HepG2 (cell line): ENCODE data around the gene LAMC3. TPM values are rescaled to one million over a fixed set of nuclear protein-coding genes. Genes with fewer than 3 reads are reported as not detected.
A peak's percentile ranks its signal among the peaks of the same experiment; 100 is the strongest.

Experiments
- ATAC-seq: fragments of 200-7000 bp; cut with Tn5 transposase; 3 replicates; pipeline ENCODE4 v1.9.1; 2020; ENCODE audit warnings: mild to moderate bottlenecking, moderate library complexity
- BruUV-seq: library from RNA; stranded (reverse); fragments of 400-500 nt; replicated peaks from 2 replicates; lab custom pipeline; 2021; lab: Mats Ljungman, UMichigan
- CTCF ChIA-PET: fragments of 300-600 bp; formaldehyde crosslinking; extraction: SDS; loops from one replicate; lab custom pipeline; 2021; ENCODE audit warnings: low total read pairs, inconsistent platforms, low intra/inter-chr PET ratio; lab: Yijun Ruan, JAX
- POLR2A ChIA-PET: fragments of 350-600 bp; sonication (Branson Sonifier 250); formaldehyde crosslinking; loops from one replicate; lab custom pipeline; 2020; ENCODE audit warnings: antibody characterized with exemption, inconsistent platforms; lab: Yijun Ruan, JAX
- DNase-seq: peaks from one replicate; pipeline ENCODE4 v3.0.0-alpha.2; 2015; ENCODE audit warnings: low spot score
- FAIRE-seq: peaks from 3 replicates; lab custom pipeline; 2011; peaks lifted over from hg19 to GRCh38; lab: Jason Lieb, UNC
- H2AFZ ChIP-seq: one replicate; pipeline ENCODE4 v1.6.1; 2011; ENCODE audit warnings: low read length, inconsistent platforms
- H3K27ac ChIP-seq: fragments of 300-600 bp; 3 replicates; pipeline ENCODE4 v1.8.0; 2011; ENCODE audit warnings: mixed run types, mild to moderate bottlenecking, mixed read lengths, low read length, inconsistent platforms; ENCODE audit not compliant: insufficient read depth; ENCODE audit errors: extremely low read length
- H3K27me3 ChIP-seq, 2 experiments: fragments of 200-600 bp in 1 of 2; 2 replicates in 1 of 2; 3 replicates in 1 of 2; pipeline versions ENCODE4 v1.6.0 to v1.8.0; 2011; ENCODE audit warnings: low read length in 2 of 2, mild to moderate bottlenecking in 2 of 2, moderate library complexity in 2 of 2, inconsistent platforms in 1 of 2; ENCODE audit not compliant: insufficient read depth in 2 of 2, control insufficient read depth in 1 of 2
- H3K36me3 ChIP-seq, 2 experiments: fragments of 200-600 bp in 1 of 2; replicated peaks in 1 of 2; 2 replicates in 1 of 2; 3 replicates in 1 of 2; pipeline versions ENCODE4 v1.5.1 to v1.8.0; 2011; ENCODE audit warnings: low read length in 2 of 2, inconsistent platforms in 1 of 2; ENCODE audit not compliant: insufficient read depth in 2 of 2, control insufficient read depth in 1 of 2
- H3K4me1 ChIP-seq: 2 replicates; pipeline ENCODE4 v1.5.1; 2012; ENCODE audit warnings: low read length, inconsistent platforms; ENCODE audit not compliant: insufficient read depth
- H3K4me2 ChIP-seq: 2 replicates; pipeline ENCODE4 v1.6.0; 2011; ENCODE audit warnings: low read depth, low read length, inconsistent platforms
- H3K4me3 ChIP-seq, 3 experiments: fragments of 200-600 bp in 1 of 3; sonication (generic), shearing (Covaris generic) in 1 of 3; replicated peaks in 1 of 3; 2 replicates each; pipeline ENCODE4 v1.5.1; 2011 to 2016; ENCODE audit warnings: low read length in 3 of 3, inconsistent platforms in 2 of 3, low read depth in 2 of 3, mild to moderate bottlenecking in 2 of 3, control low read depth in 1 of 3, mixed read lengths in 1 of 3; ENCODE audit not compliant: insufficient read depth in 1 of 3
- H3K79me2 ChIP-seq: one replicate; pipeline ENCODE4 v1.6.1; 2011; ENCODE audit warnings: low read length, inconsistent platforms; ENCODE audit not compliant: insufficient read depth
- H3K9ac ChIP-seq: 2 replicates; pipeline ENCODE4 v1.6.0; 2011; ENCODE audit warnings: mild to moderate bottlenecking, low read depth, low read length, inconsistent platforms; ENCODE audit not compliant: insufficient read depth
- H3K9me3 ChIP-seq: 2 replicates; pipeline ENCODE4 v1.5.1; 2012; ENCODE audit warnings: mild to moderate bottlenecking, low read length
- H4K20me1 ChIP-seq: 2 replicates; pipeline ENCODE4 v1.6.0; 2011; ENCODE audit warnings: inconsistent platforms, mild to moderate bottlenecking, low read length, moderate library complexity; ENCODE audit not compliant: insufficient read depth
- ATF6 ChIP-seq: sonication (generic); formaldehyde crosslinking; conservative IDR thresholded peaks from 2 replicates; pipeline ENCODE4 v1.4.0; 2020; ENCODE audit warnings: missing genetic modification reagents
- BATF2 ChIP-seq: sonication (generic); formaldehyde crosslinking; IDR thresholded peaks from 2 replicates; pipeline ENCODE4 v1.8.0; 2022; ENCODE audit warnings: mild to moderate bottlenecking, missing genetic modification reagents, moderate library complexity
- ELF4 ChIP-seq: sonication (generic); formaldehyde crosslinking; IDR thresholded peaks from 2 replicates; pipeline ENCODE4 v1.5.0; 2020; ENCODE audit warnings: missing genetic modification reagents, mild to moderate bottlenecking, moderate library complexity, borderline replicate concordance
- ELK4 ChIP-seq: sonication (generic); formaldehyde crosslinking; IDR thresholded peaks from 2 replicates; pipeline ENCODE4 v1.9.0; 2021; ENCODE audit warnings: missing genetic modification reagents, borderline replicate concordance
- GABPA ChIP-seq, 2 experiments: IDR thresholded peaks; 2 replicates each; pipeline ENCODE4 v1.6.1; 2011 to 2016; ENCODE audit warnings: low read depth in 2 of 2, low read length in 1 of 2, missing biosample characterization in 1 of 2, missing genetic modification characterization in 1 of 2
- MAFG ChIP-seq: sonication (generic); formaldehyde crosslinking; IDR thresholded peaks from 2 replicates; pipeline ENCODE4 v1.5.1; 2020; ENCODE audit warnings: mild to moderate bottlenecking, missing genetic modification reagents
- NFE2L2 ChIP-seq: fragments of 150-350 bp; IDR thresholded peaks from 2 replicates; pipeline ENCODE4 v1.6.1; 2014; ENCODE audit warnings: low read length
- PRMT3 ChIP-seq: sonication (generic); formaldehyde crosslinking; IDR thresholded peaks from 2 replicates; pipeline ENCODE4 v1.8.1; 2022; ENCODE audit warnings: low read depth, mild to moderate bottlenecking, moderate library complexity, missing genetic modification reagents, borderline replicate concordance
- TAF1 ChIP-seq: sonication (generic); formaldehyde crosslinking; IDR thresholded peaks from 2 replicates; pipeline ENCODE4 v1.4.0; 2020; ENCODE audit warnings: missing genetic modification reagents
- ZNF274 ChIP-seq: sonication (generic); formaldehyde crosslinking; IDR thresholded peaks from 2 replicates; pipeline ENCODE4 v1.5.1; 2020; ENCODE audit warnings: mild to moderate bottlenecking, missing genetic modification reagents
- ZNF543 ChIP-seq: sonication (generic); formaldehyde crosslinking; IDR thresholded peaks from 2 replicates; pipeline ENCODE4 v1.4.0; 2020; ENCODE audit warnings: mild to moderate bottlenecking, missing genetic modification reagents
- ZNF549 ChIP-seq: sonication (generic); formaldehyde crosslinking; IDR thresholded peaks from 2 replicates; pipeline ENCODE4 v1.5.0; 2020; ENCODE audit warnings: missing genetic modification reagents
- ZNF768 ChIP-seq: sonication (generic); formaldehyde crosslinking; IDR thresholded peaks from 2 replicates; pipeline ENCODE4 v1.4.0; 2020; ENCODE audit warnings: missing genetic modification reagents
- WGBS: methylation state at CpG from one replicate; pipeline ENCODE4 v1.1.6; 2017; ENCODE audit warnings: low lambda C conversion rate; 5-methylcytosine and 5-hydroxymethylcytosine counted together
- in situ Hi-C: cut with HindIII; loops from 2 replicates; pipeline ENCODE4 v1.10.0; 2017; ENCODE audit warnings: low pct_unique_long_range_greater_than_20kb; ENCODE audit not compliant: extremely low pct_ligation_motif_present
- intact Hi-C: fragments of 100-400 bp; cut with micrococcal nuclease; formaldehyde crosslinking; loops from one replicate; pipeline ENCODE4 v1.10.0; 2022; ENCODE audit not compliant: unreplicated experiment
- polyA plus RNA-seq, 8 experiments: library from polyadenylated mRNA; depleted of rRNA in 3 of 8; stranded (reverse) in 7 of 8; unstranded in 1 of 8; fragments of >200 nt; fragmentation: Illumina TruSeq in 4 of 8; extraction: Trizol in 4 of 8; gene quantifications; 2 replicates each; pipeline versions ENCODE4 v1.2.1 to v1.2.3, GENCODE V29; 2011 to 2016; ENCODE audit warnings: low read depth in 4 of 8, missing spikeins in 1 of 8, mixed read lengths in 1 of 8; ENCODE audit not compliant: insufficient read depth in 1 of 8
- total RNA-seq, 5 experiments: library from RNA; depleted of rRNA; stranded (reverse); fragments of >200 nt; fragmentation: Illumina TruSeq; extraction: Trizol; gene quantifications; 2 replicates each; pipeline ENCODE4 v1.2.3, GENCODE V29; 2016; ENCODE audit warnings: low read depth in 1 of 5

LAMC3 gene
- total and polyA plus RNA-seq, 2 of the 13 experiments (the other 11 are each of a cell fraction or from before 2014, with no cell fraction given): 0.07 to 0.57 TPM

GRCh38 chr9:131030239-131031004 lies 21.4 kb downstream of the LAMC3 start:
- H4K20me1 ChIP-seq: peaks cover 5% of the 10 kb centered on the region; the same call in 1 of the 2 replicates
- H3K4me3 ChIP-seq: no peak overlapping the region
- ChIA-PET POLR2A (no interaction called here), CTCF (no interaction called here)
- H3K4me2 ChIP-seq: no peak overlapping the region
- peaks cover 20 to 90% of the 10 kb centered on the region in 2 experiments; a peak in 4 of 5 replicates for H3K27me3 ChIP-seq
- no peak for DNase-seq
- no peak for ATAC-seq
- BruUV-seq: no TSS peak
- in situ Hi-C loops: no loop called here
- no peak overlapping the region for H3K9ac ChIP-seq
- no peaks in the 10 kb centered on the region for H3K4me1 ChIP-seq
- H3K9me3 ChIP-seq: no peaks in the 10 kb centered on the region
- no peaks in the 10 kb centered on the region for H3K79me2 ChIP-seq
- H3K27ac ChIP-seq: no peak overlapping the region
- TF ChIP-seq ZNF768 (CRISPR knock-in tag): 0 out of 2 replicates have a peak, but pooled peaks have one; percentile 10
- TF ChIP-seq ZNF274 (CRISPR knock-in tag): no peak
- H2AFZ ChIP-seq: no peak overlapping the region
- no peaks in the 10 kb centered on the region for H3K36me3 ChIP-seq
- WGBS: 36% methylated on average over 6 of the region's 13 CpGs
- no peak for FAIRE-seq
- intact Hi-C loops: no loop called here

GRCh38 chr9:131031005-131031641 lies 22.1 kb downstream of the LAMC3 start:
- Histone ChIP-seq H3K4me2 (no peak overlapping the region), H2AFZ (no peak overlapping the region), H3K9me3 (no peaks in the 10 kb centered on the region), H3K9ac (no peak overlapping the region), H3K36me3 (no peaks in the 10 kb centered on the region), H3K4me1 (no peaks in the 10 kb centered on the region), H3K27ac (no peak overlapping the region), H3K4me3 (no peak overlapping the region), H3K27me3 (peaks cover 17 to 90% of the 10 kb centered on the region in 2 experiments; a peak in 4 of 5 replicates), H4K20me1 (peaks cover 1% of the 10 kb centered on the region; the same call in 1 of the 2 replicates), H3K79me2 (no peaks in the 10 kb centered on the region)
- in situ Hi-C loops: no loop called here
- BruUV-seq: no TSS peak
- CTCF ChIA-PET: no interaction called here
- DNase-seq: no peak
- POLR2A ChIA-PET: no interaction called here
- WGBS: 37% methylated on average over 9 of the region's 17 CpGs
- ATAC-seq: no peak
- intact Hi-C loops: no loop called here
- FAIRE-seq: no peak
- TF ChIP-seq ATF6 (no peak), ELK4 (CRISPR knock-in tag) (no peak), NFE2L2 (no peak), ZNF543 (CRISPR knock-in tag) (no peak), PRMT3 (CRISPR knock-in tag) (no peak), TAF1 (CRISPR knock-in tag) (no peak), ELF4 (CRISPR knock-in tag) (no peak), GABPA (IDR thresholded peaks at IDR 0.05; ENCODE audit: low read depth, low read length) (no peak), GABPA (CRISPR knock-in tag; IDR thresholded peaks at IDR 0.05; ENCODE audit: low read depth) (no peak), ZNF549 (CRISPR knock-in tag) (no peak), BATF2 (CRISPR knock-in tag) (no peak), MAFG (CRISPR knock-in tag) (no peak)
